GM18526 (cell line): ENCODE results near the gene SH3RF3.

Experiments
- POLR2A ChIP-seq: IDR thresholded peaks from 3 replicates; pipeline ENCODE4 v1.6.1; 2011; ENCODE audit not compliant: insufficient read length; ENCODE audit errors: extremely low read depth

The SH3RF3 gene

DNA sequence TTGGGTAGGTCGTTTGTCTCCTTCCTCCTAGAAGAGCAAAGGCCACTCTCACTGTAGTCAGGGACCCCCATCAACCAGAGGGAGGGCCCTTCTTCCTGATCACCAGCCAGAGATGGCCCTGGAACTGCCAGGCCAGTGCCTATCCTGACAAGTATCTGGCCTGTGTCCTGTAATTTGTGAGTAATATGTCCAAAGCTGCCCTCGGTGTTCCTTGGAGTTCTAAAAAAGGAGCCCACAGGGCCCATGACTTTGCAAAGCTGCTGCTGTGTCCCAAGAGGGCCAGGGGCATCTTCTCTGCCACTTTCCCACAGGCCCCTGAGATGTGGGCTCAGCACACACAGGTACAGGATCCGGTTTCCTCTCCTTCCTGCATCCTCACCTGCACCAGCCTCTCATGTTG is 272.4 kb downstream of the SH3RF3 start:
- TF ChIP-seq POLR2A, result no peak

DNA sequence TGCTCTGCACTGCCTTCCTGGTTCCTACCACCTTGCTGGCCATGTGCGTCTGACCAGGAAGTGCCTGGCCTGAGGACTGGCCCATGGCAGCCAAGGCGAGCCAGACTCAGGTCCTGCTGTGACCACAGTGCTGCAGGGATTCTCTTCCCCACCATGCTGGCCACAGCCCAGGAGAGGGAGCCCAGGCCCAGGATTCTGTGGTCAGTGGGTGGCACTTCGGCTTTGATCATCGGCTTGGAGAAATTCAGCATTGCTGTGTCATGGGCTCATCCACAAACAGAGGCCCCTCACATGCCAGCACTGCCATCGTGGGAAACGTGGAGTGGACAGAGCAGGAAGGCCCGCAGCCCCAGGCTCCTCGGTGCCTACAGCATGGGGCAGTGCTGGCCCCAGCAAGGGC is 273.2 kb downstream of the SH3RF3 start:
- TF ChIP-seq POLR2A, result no peak

DNA sequence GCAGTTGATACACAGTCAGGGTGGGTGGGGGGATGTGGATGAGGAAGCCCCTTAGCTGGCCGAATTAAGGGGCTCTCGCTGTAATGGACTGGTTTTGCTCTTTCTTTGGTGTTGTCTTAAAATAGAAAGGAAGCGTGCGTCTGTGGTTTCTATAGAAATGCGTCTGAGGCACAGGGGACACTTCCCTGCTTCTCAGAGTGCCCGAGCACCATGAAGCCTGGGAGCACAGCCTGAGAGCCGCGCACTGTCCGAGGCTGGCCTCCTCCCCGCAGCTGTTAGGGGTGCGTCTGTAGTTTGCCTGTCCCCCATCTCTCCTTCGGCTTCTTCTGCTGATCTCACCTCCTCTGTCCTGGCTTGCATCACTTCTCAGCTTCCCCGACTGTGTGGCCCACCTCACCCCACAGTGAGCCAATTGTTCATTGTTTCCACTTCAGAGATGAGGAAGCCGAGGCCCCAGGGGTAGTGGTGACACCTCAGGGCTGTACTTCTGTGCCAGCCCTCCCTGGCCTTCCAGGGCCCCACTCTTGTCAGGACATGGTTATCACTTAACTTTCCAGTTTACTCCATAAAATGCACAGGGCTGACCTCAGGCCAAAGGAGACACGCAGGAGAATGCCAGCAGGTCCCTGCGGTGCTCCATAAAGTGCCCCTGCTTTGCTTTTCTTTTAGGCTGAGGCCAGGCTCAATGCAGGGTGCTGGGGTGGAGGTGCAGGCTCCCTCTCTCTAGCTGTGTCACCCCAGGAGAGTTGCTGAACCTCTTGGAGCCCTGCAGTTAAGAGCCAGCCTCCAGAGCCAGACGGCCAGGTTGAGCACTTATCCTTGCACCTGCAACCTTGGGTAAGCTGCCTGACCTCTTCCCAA is 274.2 kb downstream of the SH3RF3 start:
- TF ChIP-seq POLR2A, result no peak

GRCh38 chr2:109403841-109404201 is 274.8 kb downstream of the SH3RF3 start:
- no peak for TF ChIP-seq POLR2A

GRCh38 chr2:109404681-109405080 is 275.7 kb downstream of the SH3RF3 start:
- no peak for TF ChIP-seq POLR2A

DNA sequence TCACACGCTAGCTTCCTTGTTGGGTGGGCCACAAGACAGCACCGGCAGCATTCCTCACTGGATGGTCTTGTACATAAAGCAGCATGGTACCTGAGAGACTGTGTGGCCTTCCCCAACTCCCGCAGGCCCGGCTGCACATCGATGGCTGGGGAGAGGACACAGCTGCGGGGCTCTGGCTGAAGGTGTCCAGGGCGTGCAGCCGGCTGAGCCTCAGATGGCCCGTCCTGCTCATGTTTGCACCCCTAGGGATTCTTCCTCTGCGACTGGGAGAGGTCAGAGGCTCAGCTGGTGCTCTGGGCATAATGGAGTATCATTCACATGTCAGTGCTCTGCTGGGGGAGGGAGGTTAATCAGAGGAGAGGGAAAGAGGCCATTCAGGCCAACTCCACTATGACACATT is 276.9 kb downstream of the SH3RF3 start:
- TF ChIP-seq POLR2A, result no peak

DNA sequence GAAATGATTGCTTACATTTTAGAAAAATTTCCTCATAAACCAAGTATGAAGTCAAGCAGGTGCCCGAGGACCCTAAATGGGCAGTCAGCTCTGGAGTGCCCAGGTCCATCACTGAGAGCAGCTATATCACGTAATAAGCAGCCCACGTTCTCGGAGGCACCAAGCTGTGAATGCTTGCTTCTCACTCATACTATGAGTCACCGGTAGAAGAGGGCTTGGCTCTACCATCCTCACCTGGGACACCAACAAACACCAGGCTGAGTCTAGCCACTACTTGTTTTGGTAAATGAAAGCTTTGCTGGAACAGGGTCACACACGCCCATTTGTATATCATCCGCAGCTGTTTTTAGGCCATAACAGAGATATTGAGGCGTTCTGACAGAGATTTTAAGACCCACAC is 277.3 kb downstream of the SH3RF3 start:
- TF ChIP-seq POLR2A, result no peak

- TF ChIP-seq POLR2A, result no peak
These were observed 278.5 kb downstream of the SH3RF3 start for GRCh38 chr2:109407276-109408042.

DNA sequence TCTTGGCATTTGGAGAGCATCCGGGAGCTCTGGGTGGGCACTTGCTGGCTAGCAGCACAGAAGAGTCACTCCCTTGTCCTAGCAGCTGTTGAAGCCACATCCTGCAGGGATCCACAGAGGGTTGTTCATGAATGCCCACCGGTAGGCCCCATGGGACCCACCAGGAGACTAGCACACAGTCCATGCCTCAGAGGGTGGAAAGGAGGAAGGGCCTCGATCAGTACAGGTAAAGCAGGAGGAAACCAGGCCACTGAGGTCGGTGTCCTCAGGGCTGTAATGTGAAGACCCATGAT is 279.0 kb downstream of the SH3RF3 start:
- no peak for TF ChIP-seq POLR2A

DNA sequence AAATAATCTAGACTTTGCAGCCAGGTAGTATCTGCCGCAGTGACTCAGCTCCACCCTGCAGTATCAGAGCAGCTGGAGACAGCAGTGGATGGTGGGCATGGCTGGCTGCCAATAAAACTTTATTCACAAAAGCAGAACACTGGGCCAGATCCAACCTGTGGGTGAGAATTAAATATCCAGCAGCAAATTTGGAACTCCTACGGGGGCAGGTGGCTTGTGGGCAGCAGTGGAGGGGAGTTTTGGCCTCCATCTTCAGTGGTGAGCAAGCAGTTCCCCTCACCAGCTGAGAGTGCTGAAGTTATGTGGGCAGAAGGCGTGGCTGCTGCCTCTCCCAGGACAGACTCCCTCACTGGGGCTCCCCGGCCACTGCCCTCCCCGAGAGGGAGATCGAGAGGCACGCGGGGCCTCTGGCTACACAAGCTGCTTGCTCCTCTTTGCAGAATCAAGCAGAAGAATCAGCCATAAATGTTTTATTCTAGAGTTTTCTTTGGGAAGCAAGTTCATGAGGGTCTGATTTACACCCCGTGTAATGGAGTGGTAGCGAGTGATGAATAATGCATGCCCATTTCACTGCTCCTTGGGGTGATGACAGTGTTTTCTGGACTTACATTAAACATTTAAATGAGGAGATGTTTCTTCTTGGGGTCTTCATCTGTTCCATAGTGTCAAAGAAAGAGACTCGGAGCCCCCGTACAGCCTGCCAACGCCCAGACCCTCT is 280.5 kb downstream of the SH3RF3 start:
- TF ChIP-seq POLR2A, result no peak

GRCh38 chr2:109410039-109410815 is 281.2 kb downstream of the SH3RF3 start:
- no peak for TF ChIP-seq POLR2A

DNA sequence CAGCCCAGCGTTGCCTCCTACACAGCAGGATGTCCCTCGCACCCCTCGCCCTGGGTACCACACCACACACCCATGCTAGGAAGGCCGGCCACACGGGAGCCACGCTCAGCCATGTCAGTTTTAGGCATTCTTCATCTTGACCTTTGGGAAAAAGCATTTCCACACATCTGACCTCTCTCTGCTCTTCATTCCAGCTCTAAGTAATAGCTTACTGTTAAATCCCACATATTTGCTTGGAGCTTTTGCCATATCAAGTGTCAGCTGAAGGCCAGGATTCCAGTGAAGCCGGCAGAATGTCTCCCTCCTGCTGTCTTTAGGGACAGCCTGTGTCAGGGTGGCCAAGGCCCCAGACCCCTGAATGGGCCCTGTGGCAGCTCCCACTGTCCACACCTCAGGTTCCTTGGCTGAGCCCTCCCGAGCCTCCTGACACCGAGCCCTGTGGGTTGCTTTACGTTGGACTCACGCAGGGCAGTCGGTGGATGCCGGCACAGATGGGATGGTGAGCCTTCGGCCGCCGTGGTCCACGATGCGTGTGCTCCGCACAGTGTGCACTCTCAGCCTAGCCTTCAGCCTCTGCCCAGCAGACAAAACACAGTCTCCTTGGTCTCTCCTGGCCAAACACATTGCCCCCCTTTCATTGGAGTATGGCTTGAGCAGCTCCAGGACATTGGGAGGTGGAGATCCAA is 282.8 kb downstream of the SH3RF3 start:
- no peak for TF ChIP-seq POLR2A

DNA sequence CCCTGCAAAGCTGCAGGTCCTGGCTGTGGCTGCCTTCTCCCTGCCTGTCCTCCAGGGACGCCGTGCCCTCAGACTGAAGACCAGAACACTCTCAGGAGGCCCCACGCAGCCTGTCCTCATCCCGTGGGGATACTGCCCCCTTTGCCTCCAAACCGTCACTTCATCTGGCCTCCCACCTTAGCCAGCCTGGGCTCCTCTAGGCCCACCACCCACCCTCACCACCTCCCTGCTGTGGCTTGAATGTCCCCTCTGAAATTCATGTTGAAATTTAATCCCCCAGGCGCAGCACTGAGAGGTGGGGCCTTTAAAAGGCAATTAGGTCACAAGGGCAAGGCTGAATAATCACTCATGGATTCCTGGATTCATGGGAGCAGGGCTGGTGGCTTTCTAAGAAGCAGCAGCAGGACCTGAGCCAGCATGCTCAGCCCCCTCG is 286.6 kb downstream of the SH3RF3 start:
- no peak for TF ChIP-seq POLR2A

- TF ChIP-seq POLR2A, result no peak
These were observed 288.8 kb downstream of the SH3RF3 start for GRCh38 chr2:109417701-109418335.
